Kidney (tissue), 14 donors: ENCODE results near the gene FAM210B. TPM values are rescaled to one million over a fixed set of nuclear protein-coding genes. Genes with fewer than 3 reads are reported as not detected.
"Not testable (repeated sequence)": the region's sequence is repeated elsewhere in the genome, so short reads cannot be mapped to it uniquely, and the experiment has no call there.

ENCODE experiments used
- DNase-seq, 5 donors: peaks; one replicate each; pipeline ENCODE4 v3.0.0-alpha.2; 2013 to 2020
- FAIRE-seq: peaks from 2 replicates; lab custom pipeline; 2012; peaks lifted over from hg19 to GRCh38; lab: Jason Lieb, UNC
- H3K27ac ChIP-seq, 2 donors: one replicate each; pipeline ENCODE4 v1.7.0; 2013; ENCODE audit warnings: low read depth in 2 of 2, low read length in 2 of 2, inconsistent platforms in 1 of 2
- H3K27me3 ChIP-seq: one replicate; pipeline ENCODE4 v1.7.1; 2013; ENCODE audit warnings: low read length, inconsistent platforms; ENCODE audit not compliant: control insufficient read depth, insufficient read depth
- H3K36me3 ChIP-seq, 3 donors: one replicate each; pipeline versions ENCODE4 v1.7.0 to v1.7.1; 2013; ENCODE audit warnings: low read length in 3 of 3, control low read depth in 1 of 3, inconsistent platforms in 1 of 3; ENCODE audit not compliant: insufficient read depth in 3 of 3, control insufficient read depth in 2 of 3
- H3K4me1 ChIP-seq, 3 donors: one replicate each; pipeline versions ENCODE4 v1.7.0 to v1.7.1; 2013; ENCODE audit warnings: low read length in 3 of 3, inconsistent platforms in 1 of 3, low read depth in 1 of 3; ENCODE audit not compliant: control insufficient read depth in 2 of 3, insufficient read depth in 2 of 3
- H3K4me3 ChIP-seq, 3 donors: one replicate each; pipeline versions ENCODE4 v1.7.0 to v1.8.1; 2013; ENCODE audit warnings: low read length in 3 of 3, control low read depth in 1 of 3, inconsistent platforms in 1 of 3
- H3K9ac ChIP-seq, 3 donors: one replicate each; pipeline versions ENCODE4 v1.7.0 to v1.7.1; 2013; ENCODE audit warnings: low read length in 3 of 3, control low read depth in 1 of 3, inconsistent platforms in 1 of 3
- H3K9me3 ChIP-seq, 3 donors: one replicate each; pipeline versions ENCODE4 v1.7.0 to v1.7.1; 2013; ENCODE audit warnings: low read length in 3 of 3, control low read depth in 1 of 3, inconsistent platforms in 1 of 3; ENCODE audit not compliant: control insufficient read depth in 2 of 3, insufficient read depth in 1 of 3
- intact Hi-C: fragments of 100-400 bp; cut with DNase I; formaldehyde crosslinking; loops from one replicate; pipeline ENCODE4 v1.11.1; 2022
- polyA plus RNA-seq: library from polyadenylated mRNA; stranded (reverse); fragments of 350-450 nt; fragmentation: Illumina TruSeq; extraction: RNeasy Lipid Tissue Mini Kit (QIAGEN cat#74804); gene quantifications from one replicate; pipeline ENCODE4 v1.2.3, GENCODE V29; 2014; ENCODE audit warnings: low read depth, low replicate concordance; ENCODE audit not compliant: insufficient read depth
- total RNA-seq: library from RNA; stranded (reverse); fragmentation: NEBNext Ultra II Directional; extraction: Animal tissue kit (Norgen Biotek cat#: 25700); gene quantifications from one replicate; pipeline ENCODE4 v1.2.1, GENCODE V29; 2021
- TF ChIP-seq, protein P1 (sequence below): IDR thresholded peaks from 3 replicates; pipeline ENCODE4 v1.5.1; 2012; ENCODE audit warnings: mild to moderate bottlenecking, moderate library complexity, borderline replicate concordance; ENCODE audit not compliant: insufficient read depth; ENCODE audit errors: extremely low read depth
- donor health status: control.
- donor health status: control.
- donor health status: control.
- donor health status: control.
- donor health status: control.
- donor health status: DM: yes; HTN: yes; CAD: no.
- donor health status: Normal renal cell carcinoma (clear cell type).

FAM210B gene
- total and polyA plus RNA-seq, 2 donors from 2014 or later, result 27.2 to 34.5 TPM

GRCh38 chr20:56388882-56389281 is 30.1 kb downstream of the FAM210B start:
- Histone ChIP-seq H3K9ac (no peak overlapping the region), H3K36me3 (peaks cover 0 to 2% (median 2%) of the 10 kb centered on the region in 3 donors), H3K4me3 (no peak overlapping the region), H3K27ac (no peak overlapping the region), H3K9me3 (no peaks in the 10 kb centered on the region), H3K27me3 (no peaks in the 10 kb centered on the region), H3K4me1 (peaks cover 0 to 13% (median 7%) of the 10 kb centered on the region in 3 donors)
- intact Hi-C loops, result no loop called here
- TF ChIP-seq, protein P1, sequence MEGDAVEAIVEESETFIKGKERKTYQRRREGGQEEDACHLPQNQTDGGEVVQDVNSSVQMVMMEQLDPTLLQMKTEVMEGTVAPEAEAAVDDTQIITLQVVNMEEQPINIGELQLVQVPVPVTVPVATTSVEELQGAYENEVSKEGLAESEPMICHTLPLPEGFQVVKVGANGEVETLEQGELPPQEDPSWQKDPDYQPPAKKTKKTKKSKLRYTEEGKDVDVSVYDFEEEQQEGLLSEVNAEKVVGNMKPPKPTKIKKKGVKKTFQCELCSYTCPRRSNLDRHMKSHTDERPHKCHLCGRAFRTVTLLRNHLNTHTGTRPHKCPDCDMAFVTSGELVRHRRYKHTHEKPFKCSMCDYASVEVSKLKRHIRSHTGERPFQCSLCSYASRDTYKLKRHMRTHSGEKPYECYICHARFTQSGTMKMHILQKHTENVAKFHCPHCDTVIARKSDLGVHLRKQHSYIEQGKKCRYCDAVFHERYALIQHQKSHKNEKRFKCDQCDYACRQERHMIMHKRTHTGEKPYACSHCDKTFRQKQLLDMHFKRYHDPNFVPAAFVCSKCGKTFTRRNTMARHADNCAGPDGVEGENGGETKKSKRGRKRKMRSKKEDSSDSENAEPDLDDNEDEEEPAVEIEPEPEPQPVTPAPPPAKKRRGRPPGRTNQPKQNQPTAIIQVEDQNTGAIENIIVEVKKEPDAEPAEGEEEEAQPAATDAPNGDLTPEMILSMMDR, result no peak
- DNase-seq, result no peak
- no peak for FAIRE-seq

DNA sequence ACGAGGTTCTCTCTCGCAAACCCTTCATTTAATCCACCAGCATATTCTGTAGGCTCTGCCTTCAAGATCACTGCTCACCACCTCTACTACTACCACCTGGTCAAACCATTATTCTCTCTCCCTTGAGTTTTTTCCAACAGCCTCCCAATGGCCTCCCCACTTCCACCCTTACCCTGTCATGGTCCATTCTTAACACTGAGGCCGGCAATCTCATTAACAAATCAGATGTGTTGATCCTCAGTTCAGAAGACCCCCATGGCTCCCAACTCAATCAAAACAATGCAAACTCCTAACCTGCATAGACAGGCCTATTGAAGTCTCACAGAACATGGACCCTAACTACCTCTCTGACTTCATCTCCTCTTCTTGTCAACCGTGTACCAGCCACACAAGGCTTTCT is 31.0 kb downstream of the FAM210B start:
- Histone ChIP-seq H3K4me1 (peaks cover 0 to 15% (median 9%) of the 10 kb centered on the region in 3 donors), H3K9me3 (no peaks in the 10 kb centered on the region), H3K27ac (no peak overlapping the region), H3K27me3 (no peaks in the 10 kb centered on the region), H3K36me3 (peaks cover 0 to 2% (median 2%) of the 10 kb centered on the region in 3 donors), H3K4me3 (no peak overlapping the region), H3K9ac (no peak overlapping the region)
- TF ChIP-seq, protein P1, result no peak
- DNase-seq (no peak), FAIRE-seq (no peak)
- intact Hi-C loops, result no loop called here

DNA sequence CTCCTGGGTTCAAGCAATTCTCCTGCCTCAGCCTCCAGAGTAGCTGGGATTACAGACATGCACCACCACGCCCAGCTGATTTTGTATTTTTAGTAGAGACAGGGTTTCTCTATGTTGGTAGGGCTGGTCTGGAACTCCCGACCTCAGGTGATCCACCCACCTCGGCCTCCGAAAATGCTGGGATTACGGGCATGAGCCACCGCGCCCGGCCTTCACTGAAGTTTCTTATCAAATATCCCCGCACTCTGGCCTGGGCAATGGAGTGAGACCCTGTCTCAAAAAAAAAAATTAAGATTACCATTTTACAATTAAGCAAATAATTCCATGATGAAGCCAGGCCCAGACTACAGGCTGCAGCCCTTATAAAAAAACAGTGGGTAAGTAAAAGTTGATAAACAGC is 31.6 kb downstream of the FAM210B start:
- FAIRE-seq, H3K9me3 ChIP-seq, H3K27me3 ChIP-seq, H3K4me3 ChIP-seq, H3K27ac ChIP-seq, intact Hi-C loops, DNase-seq, H3K36me3 ChIP-seq, H3K9ac ChIP-seq: not testable (repeated sequence)
- H3K4me1 ChIP-seq, result peaks cover 0 to 15% (median 9%) of the 10 kb centered on the region in 3 donors

DNA sequence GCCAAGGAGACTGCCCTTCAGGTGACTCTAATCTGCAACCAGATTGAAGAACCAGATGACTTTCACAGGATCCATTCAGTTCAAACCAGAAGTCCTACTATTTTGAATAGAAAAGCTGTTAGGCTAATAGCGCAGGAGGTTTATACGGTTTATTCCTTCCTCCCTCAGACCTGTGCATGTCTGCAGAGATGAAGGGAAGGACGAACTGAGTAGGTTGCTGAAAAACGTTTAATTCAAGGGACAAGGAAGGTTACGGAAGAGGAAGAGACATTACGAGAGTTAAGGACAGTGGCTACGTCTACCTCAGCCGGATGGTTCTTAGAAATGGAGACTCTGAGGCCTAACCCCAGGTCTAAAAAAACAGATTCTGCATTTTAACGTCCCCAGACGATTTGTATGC is 32.3 kb downstream of the FAM210B start:
- no peak overlapping the region for H3K27ac ChIP-seq
- no peaks in the 10 kb centered on the region for H3K27me3 ChIP-seq
- DNase-seq (no peak), FAIRE-seq (no peak)
- no peaks in the 10 kb centered on the region for H3K9me3 ChIP-seq
- H3K4me1 ChIP-seq, result peaks cover 0 to 15% (median 9%) of the 10 kb centered on the region in 3 donors
- peak overlapping the region; percentile 96 to 100 (median 97) for H3K4me3 ChIP-seq
- peaks cover 3 to 9% (median 6%) of the 10 kb centered on the region in 3 donors for H3K36me3 ChIP-seq
- peak overlapping the region in 1 of 3 donors; percentile 81 for H3K9ac ChIP-seq
- TF ChIP-seq, protein P1, result no peak
- intact Hi-C loops, result no loop called here
